Colonic mucosa (tissue), 4 donors: ENCODE results near the gene EMCN. TPM values are rescaled to one million over a fixed set of nuclear protein-coding genes. Genes with fewer than 3 reads are reported as not detected.

ENCODE experiments used
- DNase-seq: peaks from one replicate; pipeline ENCODE4 v3.0.0-alpha.2; 2020
- H3K27ac ChIP-seq: fragments of 200-600 bp; one replicate; pipeline ENCODE4 v1.8.0; 2021
- H3K27me3 ChIP-seq: fragments of 200-600 bp; one replicate; pipeline ENCODE4 v1.8.0; 2021
- H3K36me3 ChIP-seq: fragments of 200-600 bp; one replicate; pipeline ENCODE4 v1.8.0; 2021
- H3K4me1 ChIP-seq: fragments of 200-600 bp; one replicate; pipeline ENCODE4 v1.8.0; 2021; ENCODE audit warnings: mild to moderate bottlenecking
- H3K4me3 ChIP-seq: fragments of 200-600 bp; one replicate; pipeline ENCODE4 v1.8.0; 2021
- H3K9ac ChIP-seq, 2 donors: one replicate each; pipeline ENCODE4 v1.7.0; 2013; ENCODE audit warnings: control low read depth in 2 of 2, low read depth in 2 of 2, low read length in 2 of 2
- H3K9me3 ChIP-seq: fragments of 200-600 bp; one replicate; pipeline ENCODE4 v1.8.0; 2021
- intact Hi-C: fragments of 100-400 bp; cut with DNase I; formaldehyde crosslinking; loops from one replicate; pipeline ENCODE4 v1.14.1; 2022
- total RNA-seq, 2 donors: library from RNA; stranded (reverse); fragmentation: NEBNext Ultra II Directional in 1 of 2; extraction: Animal tissue kit (Norgen Biotek cat#: 25700) in 1 of 2; gene quantifications; one replicate each; pipeline ENCODE4 v1.2.1, GENCODE V29; 2021
- TF ChIP-seq, protein P1 (sequence below): fragments of 200-600 bp; IDR thresholded peaks from one replicate; pipeline ENCODE4 v1.8.0; 2022; ENCODE audit warnings: antibody characterized with exemption, mild to moderate bottlenecking
- donor health status: healthy.
- donor health status: DM: no; HTN: no; CAD: no.
- donor health status: DM: no; HTN: no; CAD: no.

EMCN gene
- total RNA-seq, 2 donors from 2014 or later, result 2.8 to 7.1 TPM

DNA sequence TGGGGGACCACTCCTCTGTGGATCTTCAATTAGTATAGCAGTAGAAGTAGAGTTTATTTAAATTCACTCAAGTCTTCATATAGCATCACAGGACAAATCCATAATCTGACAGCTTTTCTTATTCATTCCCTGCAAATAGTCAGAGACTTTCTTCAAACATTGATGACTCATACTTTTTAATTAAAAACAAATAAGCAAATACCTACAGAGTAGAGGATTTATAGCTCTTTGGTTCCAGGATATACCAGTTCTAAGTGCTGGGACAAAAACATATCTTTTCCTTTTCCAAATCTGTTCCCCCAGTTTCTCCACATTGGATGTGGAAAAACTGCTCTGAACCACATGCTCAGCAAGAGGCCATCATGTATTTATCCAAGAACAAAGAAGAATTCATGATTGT lies 24.1 kb downstream of the EMCN start:
- H3K27ac ChIP-seq, result no peak overlapping the region
- intact Hi-C loops, result no loop called here
- no peaks in the 10 kb centered on the region for H3K27me3 ChIP-seq
- no peaks in the 10 kb centered on the region for H3K36me3 ChIP-seq
- TF ChIP-seq, protein P1, sequence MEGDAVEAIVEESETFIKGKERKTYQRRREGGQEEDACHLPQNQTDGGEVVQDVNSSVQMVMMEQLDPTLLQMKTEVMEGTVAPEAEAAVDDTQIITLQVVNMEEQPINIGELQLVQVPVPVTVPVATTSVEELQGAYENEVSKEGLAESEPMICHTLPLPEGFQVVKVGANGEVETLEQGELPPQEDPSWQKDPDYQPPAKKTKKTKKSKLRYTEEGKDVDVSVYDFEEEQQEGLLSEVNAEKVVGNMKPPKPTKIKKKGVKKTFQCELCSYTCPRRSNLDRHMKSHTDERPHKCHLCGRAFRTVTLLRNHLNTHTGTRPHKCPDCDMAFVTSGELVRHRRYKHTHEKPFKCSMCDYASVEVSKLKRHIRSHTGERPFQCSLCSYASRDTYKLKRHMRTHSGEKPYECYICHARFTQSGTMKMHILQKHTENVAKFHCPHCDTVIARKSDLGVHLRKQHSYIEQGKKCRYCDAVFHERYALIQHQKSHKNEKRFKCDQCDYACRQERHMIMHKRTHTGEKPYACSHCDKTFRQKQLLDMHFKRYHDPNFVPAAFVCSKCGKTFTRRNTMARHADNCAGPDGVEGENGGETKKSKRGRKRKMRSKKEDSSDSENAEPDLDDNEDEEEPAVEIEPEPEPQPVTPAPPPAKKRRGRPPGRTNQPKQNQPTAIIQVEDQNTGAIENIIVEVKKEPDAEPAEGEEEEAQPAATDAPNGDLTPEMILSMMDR, result no peak
- H3K4me3 ChIP-seq, result no peak overlapping the region
- H3K9ac ChIP-seq, result no peak overlapping the region
- H3K9me3 ChIP-seq, result no peaks in the 10 kb centered on the region
- H3K4me1 ChIP-seq, result no peaks in the 10 kb centered on the region
- no peak for DNase-seq

DNA sequence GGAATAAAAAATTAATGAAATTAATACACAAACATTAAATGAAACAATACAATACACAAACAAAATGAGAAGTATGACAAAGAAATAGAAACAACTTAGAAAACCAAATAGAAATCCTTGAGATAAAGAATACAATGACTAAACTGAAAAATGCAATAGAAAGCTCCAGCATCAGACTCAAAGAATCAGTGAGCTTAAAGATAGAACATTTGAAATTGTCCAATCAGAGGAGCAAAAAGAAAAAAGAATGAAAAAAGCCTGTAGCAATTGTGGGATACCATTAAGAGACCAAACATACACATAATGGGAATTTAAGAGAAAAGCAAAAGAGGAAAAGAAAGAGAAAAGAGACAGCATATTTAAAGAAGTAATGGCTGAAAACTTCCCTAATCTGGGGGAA lies 25.7 kb downstream of the EMCN start:
- Histone ChIP-seq H3K9ac (no peak overlapping the region), H3K36me3 (no peaks in the 10 kb centered on the region), H3K9me3 (no peaks in the 10 kb centered on the region), H3K4me3 (no peak overlapping the region), H3K27ac (no peak overlapping the region), H3K27me3 (no peaks in the 10 kb centered on the region), H3K4me1 (no peaks in the 10 kb centered on the region)
- no peak for DNase-seq
- intact Hi-C loops, result no loop called here
- TF ChIP-seq, protein P1, result no peak

DNA sequence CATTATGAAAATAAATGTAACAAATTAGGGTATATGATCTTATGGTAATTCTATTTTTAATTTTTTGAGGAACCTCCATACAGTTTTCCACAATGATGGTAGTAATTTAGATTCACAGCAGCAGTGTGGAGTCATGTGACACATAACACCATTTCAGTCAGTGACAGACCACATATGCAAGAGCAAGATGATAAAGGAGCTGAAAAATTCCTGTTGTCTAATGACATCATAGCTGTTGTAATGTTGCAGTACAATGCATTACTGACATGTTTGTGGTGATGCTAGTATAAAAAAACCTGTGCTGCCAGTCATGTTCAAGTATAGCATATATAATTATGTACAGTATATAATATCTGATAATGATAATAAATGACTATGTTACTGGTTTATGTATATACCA lies 28.5 kb downstream of the EMCN start:
- DNase-seq, result no peak
- Histone ChIP-seq H3K9ac (no peak overlapping the region), H3K4me3 (no peak overlapping the region), H3K9me3 (no peaks in the 10 kb centered on the region), H3K36me3 (no peaks in the 10 kb centered on the region), H3K4me1 (no peaks in the 10 kb centered on the region), H3K27me3 (no peaks in the 10 kb centered on the region), H3K27ac (no peak overlapping the region)
- intact Hi-C loops, result no loop called here
- TF ChIP-seq, protein P1, result no peak

GRCh38 chr4:100486496-100486895 lies 31.3 kb downstream of the EMCN start:
- no peak overlapping the region for H3K4me3 ChIP-seq
- H3K9me3 ChIP-seq, result no peaks in the 10 kb centered on the region
- DNase-seq, result no peak
- no peaks in the 10 kb centered on the region for H3K27me3 ChIP-seq
- intact Hi-C loops, result no loop called here
- TF ChIP-seq, protein P1, result no peak
- no peak overlapping the region for H3K9ac ChIP-seq
- no peak overlapping the region for H3K27ac ChIP-seq
- H3K36me3 ChIP-seq, result no peaks in the 10 kb centered on the region
- no peaks in the 10 kb centered on the region for H3K4me1 ChIP-seq

DNA sequence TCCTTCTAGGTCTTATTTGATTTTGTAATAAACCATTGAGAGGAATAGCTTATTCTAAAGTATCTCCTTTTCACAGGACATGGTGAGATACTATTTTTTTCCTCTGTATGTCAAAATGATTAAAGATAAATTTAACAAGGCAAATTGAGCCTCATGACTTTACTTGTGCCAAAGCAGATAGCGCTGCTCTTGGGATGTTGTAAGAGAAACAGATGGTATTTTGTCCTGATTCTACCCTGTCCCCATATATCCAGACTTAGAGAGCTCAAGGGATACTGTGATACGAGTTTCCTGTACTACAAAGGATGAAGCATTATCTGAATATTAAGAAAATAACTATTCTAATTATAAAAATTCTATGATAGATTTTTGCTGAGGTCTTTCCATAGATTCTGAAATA lies 34.0 kb downstream of the EMCN start:
- H3K4me3 ChIP-seq, result no peak overlapping the region
- H3K27me3 ChIP-seq, result no peaks in the 10 kb centered on the region
- no peak overlapping the region for H3K9ac ChIP-seq
- no peaks in the 10 kb centered on the region for H3K4me1 ChIP-seq
- no peak for DNase-seq
- intact Hi-C loops, result no loop called here
- TF ChIP-seq, protein P1, result no peak
- no peaks in the 10 kb centered on the region for H3K36me3 ChIP-seq
- H3K27ac ChIP-seq, result no peak overlapping the region
- no peaks in the 10 kb centered on the region for H3K9me3 ChIP-seq

DNA sequence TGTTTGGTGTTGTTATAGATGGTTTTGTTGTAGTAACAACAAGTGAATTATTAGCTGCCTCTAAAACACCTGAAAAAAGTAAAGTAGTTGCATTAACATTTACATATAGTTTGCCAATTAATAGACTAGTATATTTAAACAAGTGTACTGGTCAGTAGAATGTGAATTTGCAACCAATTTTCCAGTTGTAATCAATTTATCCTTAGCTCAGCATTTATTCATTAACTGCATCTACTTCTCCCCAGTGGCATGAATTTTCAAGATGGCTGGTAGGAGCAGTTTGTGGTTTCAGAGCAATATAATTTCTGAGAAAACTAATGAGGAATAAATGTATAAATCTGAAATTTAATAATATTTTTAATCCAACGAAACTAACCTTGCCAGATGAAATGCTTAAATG lies 37.9 kb downstream of the EMCN start:
- intact Hi-C loops, result no loop called here
- no peaks in the 10 kb centered on the region for H3K4me1 ChIP-seq
- TF ChIP-seq, protein P1, result no peak
- H3K4me3 ChIP-seq, result no peak overlapping the region
- H3K36me3 ChIP-seq, result no peaks in the 10 kb centered on the region
- H3K27me3 ChIP-seq, result no peaks in the 10 kb centered on the region
- H3K9ac ChIP-seq, result no peak overlapping the region
- DNase-seq, result no peak
- H3K9me3 ChIP-seq, result no peaks in the 10 kb centered on the region
- H3K27ac ChIP-seq, result no peak overlapping the region
